ENCODE data around the gene ATP8B2.
"Not testable (repeated sequence)": the region's sequence is repeated elsewhere in the genome, so short reads cannot be mapped to it uniquely, and the experiment has no call there.

Gene ATP8B2

DNA sequence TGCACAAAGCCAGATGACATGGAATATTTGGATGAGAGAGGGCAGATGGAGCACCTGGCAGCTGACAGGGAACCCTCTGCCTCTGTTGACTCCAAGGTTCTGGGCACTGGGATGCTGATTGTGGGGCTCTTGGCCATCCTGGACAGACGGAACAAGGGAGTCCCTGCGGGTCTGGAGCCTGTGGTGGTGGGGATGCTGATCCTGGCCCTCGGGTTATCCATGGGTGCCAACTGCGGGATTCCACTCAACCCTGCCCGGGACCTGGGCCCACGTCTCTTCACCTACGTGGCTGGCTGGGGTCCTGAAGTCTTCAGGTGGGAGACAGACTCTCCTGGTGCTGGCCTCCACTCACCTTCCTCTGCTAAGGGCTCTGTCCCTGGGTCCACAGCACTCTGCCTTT lies 1.8 kb upstream of the ATP8B2 start:
- DNase-seq (ENCODE audit: low spot score): no peak

DNA sequence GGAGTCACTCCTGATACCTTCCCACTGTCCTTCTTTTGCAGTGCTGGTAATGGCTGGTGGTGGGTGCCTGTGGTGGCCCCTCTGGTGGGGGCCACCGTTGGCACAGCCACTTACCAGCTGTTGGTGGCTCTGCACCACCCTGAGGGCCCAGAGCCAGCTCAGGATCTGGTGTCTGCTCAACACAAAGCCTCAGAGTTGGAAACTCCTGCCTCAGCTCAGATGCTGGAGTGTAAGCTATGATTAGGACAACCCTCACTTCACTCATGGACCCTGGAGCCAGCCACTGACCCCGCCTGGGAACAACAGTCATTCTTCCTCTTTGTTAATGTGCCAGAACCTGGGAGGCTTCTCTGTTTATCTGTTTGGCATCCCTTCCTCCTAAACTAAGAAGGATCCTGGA lies 1.1 kb upstream of the ATP8B2 start:
- DNase-seq (ENCODE audit: low spot score): no peak

DNA sequence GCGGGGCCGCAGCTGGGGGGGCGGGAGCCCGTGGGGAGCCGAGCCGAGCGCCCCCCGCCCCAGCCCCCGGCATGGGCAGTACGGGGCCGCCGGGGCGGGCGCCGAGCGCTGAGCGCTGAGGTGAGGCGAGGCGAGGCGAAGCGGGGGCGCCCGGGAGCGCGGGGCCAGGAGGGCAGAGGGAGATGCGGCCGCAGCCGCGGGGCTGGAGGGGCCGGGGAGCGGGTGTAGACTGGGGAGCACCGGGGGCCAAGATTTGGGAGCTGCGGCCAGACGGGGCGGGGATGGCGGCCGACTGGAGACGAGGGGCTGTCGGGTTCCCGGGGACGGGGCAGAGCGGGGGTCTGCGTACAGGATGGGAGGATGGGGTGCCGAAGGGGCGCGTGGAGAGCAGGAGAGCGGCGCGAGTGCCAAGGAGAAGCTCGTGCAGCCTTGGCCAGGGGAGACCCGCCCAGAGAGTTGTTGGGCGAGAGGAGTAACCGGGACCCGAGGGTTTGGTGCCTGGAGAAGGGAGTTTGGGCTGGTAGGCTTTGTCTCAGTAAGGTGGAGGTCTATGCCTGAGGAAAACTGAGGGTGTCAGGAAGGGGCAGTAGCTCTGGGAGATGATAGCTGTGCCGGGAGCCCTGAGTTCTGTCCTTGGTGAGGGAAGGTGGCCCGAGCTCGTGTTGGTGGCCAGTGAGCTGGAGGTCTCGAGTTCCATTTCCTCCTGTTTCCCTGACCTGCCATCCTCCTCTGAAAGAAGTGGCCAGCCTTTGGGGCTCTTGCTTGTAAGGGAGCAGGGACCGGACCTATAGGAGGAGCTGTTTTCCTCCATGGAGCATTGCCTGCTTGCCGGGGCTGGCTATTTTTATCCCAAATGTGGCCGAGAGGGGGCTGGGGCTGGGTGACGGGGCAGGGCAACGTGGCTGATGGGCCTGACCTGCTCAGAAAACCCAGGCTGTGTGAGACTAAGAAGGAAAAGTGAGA lies 539 bp downstream of the ATP8B2 start:
- peak; percentile 92 for DNase-seq (ENCODE audit: low spot score)

DNA sequence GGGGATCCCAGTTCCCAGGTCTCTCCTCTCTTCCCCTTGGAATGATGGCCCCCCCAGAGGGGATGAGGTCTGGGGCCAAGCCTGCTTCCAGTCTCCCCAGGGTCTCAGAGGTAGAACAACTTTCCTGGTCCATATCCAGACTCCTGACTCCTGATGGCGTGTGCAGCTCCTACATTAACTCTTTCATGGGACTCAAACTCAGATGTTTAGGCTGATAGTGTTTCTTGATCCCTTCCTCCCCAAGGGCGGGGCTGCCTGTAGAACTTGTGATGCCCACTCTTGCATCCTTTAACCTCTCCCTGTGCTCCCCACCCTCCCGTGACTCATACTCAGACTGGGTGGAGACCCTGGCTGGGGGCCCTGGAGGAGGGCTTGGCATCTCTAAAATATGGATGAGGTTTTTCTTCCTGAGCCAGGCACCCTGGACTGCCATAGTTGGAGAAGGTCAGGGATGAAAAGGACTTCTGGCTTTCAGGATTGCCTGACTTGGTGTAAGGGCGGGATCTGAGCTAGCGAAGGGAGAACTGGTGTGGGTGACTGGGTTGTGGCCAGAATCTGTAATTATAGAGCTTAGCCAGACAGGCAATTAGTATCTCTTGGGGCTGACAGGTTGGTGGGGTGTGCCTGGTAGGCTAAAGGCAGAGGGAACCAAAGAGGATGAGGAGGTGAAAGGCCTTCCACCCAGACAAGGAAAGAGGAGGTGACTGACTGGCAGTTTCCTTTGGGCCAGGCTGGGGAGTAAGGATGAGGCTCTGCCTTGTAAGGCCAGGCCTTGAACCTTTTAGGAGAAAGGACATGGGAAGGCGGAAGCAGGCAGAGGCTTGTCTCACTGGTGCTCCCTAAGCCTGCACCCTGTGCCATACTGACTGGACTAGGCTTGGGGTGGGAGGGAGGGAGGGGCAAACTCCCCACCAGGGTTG lies 1.5 kb downstream of the ATP8B2 start:
- peak; percentile 54 for DNase-seq (ENCODE audit: low spot score)

DNA sequence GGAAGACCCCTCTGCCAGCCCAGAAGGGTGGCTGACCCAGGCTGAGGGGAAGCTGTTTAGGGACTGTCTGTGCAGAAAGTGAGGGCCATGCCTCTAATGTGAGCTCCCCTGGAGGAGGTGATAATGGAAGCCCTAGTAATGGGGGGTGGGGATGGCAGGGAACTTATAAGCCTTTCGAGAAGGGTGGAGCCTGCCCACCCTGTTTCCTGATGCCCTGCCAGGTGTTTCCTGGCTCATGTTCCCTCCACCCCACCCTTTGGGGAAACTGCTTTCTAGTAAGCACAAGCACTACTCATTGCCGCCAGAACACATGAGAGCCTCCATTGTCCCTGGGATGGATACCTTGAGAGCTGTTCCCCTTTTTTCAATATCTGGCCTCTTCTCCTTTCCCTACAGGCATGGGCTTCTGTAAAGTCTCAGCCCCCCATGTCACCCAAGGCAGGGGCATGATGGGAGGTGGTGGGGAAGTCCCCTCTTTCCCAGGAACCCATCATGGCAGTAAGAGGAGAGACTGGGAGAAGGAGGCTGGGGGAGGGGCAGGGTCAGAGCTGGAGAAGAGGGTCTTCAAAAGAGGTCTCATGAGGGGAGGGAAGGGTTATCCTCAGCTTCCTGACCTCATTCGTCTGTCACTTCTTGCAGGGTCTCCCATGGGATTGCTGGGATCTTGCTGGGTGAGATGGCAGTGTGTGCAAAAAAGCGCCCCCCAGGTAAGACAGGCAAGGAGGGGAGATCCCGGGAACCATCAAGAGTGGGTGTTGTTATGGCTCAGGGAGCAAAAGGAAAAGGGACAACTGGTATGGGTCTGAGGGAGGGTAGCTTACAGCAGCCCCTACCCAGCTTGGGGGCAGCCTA lies 2.4 kb downstream of the ATP8B2 start:
- DNase-seq (ENCODE audit: low spot score): no peak

DNA sequence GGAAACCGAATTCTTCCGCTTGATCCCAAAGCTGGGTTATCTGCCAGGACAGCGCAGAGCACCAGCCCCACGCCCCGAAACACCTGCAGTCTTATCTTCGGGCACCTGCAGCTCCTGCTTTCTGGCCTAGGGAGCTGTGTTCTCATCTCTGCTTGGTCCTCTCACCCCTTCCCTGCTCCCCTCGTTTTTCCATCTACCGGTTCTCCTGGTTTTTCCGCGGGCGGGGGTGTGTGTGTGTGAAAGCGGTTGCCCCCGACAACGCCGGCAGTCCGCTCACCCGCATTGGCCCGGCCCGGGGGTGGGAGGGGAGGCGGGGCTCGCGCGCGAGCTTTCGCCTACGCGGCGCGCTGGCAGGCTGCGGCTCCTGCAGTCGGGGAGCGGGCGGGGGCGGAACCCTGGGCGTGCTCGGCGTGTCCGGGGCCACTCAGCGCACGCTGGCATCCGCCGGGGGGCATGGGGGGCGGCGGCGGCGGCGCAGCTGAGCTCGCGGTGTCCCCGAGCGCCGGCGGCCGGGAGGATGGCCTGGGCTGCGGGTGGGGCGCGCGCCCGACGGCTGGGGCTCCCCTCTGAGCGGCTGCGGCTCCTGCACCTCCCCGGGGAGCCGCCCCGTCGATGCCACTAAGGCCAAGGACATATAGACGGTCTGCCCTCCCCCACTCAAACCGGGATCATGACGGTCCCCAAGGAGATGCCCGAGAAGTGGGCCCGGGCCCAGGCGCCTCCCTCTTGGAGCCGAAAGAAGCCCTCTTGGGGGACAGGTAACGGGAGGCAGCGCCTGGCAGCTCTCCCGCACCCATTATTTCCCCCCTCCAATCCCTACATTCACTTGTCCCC lies 3.2 kb downstream of the ATP8B2 start:
- DNase-seq (ENCODE audit: low spot score): peak; percentile 41

DNA sequence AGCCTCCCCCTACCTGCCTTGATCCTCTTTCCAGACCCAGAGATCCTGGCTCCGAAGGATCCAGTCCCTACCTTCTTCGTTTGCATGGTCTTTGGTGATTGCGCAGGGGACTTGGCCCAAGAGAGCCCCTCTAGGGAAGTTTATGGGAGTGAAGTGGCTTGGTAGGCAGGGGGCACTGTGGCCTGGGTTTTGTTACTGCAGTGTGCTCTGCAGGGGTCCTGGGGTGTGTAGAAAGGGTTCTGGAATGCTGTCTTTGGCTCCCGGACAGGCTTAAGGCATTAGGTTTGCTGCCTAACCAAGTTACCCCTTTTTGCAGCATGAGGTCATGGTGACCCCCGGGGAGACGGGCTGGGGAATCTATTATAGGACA lies 3.8 kb downstream of the ATP8B2 start:
- no peak for DNase-seq (ENCODE audit: low spot score)

DNA sequence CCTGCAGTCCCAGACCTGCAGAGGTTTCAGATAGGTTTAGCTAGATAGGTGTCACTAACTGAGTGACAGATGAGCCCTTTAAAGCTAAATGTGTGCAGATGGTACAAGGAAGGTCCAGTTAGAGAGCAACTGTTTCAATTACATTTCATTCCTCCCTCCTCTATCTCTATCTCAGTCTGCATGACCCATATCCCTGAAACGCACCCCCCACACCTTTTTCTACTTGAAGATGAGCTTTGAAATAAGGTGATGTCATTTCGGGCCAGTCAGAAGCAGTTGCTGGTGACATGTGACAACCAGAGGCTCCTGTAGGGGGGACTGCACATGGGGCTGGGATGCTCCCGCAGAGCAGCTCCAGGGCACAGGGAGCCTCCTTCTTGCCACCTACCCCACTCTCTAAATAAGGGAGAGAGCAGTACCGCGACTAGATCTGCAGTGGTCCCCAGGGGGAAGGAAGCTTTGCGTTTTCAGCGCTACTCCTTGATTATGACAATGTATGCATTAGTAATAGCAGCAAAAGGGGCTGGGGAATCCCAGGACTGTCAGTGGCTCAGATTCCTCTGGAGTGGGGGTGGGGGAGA lies 4.3 kb downstream of the ATP8B2 start:
- DNase-seq (ENCODE audit: low spot score): no peak

DNA sequence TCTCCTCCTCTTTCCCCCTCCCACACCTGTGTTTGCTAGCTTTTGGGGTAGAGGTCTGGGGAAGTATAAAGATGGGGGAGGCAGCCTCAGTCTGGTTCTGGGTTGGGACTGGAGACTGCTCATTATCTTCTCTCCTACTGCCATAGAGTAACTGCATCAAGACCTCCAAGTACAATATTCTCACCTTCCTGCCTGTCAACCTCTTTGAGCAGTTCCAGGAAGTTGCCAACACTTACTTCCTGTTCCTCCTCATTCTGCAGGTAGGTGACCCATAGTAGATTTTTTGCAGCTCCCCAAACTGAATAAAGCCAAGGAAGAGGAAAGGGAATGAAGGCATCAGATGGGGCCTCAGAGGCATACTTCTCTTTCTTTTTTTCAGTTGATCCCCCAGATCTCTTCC lies 5.3 kb downstream of the ATP8B2 start:
- no peak for DNase-seq (ENCODE audit: low spot score)

DNA sequence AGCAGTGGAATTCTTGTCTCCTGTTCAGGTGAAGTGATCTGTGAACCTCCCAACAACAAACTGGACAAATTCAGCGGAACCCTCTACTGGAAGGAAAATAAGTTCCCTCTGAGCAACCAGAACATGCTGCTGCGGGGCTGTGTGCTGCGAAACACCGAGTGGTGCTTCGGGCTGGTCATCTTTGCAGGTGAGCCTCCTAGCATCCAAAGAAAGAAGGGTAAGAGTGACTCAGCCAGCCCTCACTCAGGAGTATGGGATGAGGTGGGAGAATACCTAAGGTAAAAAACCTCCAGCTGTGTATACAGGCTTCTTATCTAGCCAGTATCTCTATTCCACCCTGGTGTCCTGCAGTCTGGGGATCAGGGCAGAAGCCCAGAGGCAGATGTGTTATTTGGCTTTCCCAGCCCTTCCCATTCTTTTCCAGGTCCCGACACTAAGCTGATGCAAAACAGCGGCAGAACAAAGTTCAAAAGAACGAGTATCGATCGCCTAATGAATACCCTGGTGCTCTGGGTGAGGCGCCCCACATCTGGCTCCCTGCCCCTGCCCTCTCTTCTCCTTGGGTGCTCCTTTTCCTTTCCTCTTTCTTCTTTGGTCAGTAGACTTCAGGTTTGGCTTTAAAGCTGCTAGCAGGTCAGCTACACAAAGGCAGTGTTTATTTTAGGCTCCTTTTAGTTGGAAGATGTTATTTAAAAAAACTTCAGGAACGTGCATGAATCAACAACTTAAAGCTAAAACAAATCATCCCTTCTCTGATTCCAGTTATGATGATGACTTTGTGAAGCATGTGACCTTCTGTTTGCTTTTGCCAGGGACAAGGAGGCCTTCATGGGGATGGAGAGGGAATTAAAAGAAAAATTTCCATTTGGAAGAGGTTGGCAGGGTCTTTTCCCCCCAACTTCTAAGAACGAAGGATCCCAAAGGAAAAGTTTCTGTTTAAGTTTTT lies 9.0 kb downstream of the ATP8B2 start:
- DNase-seq (ENCODE audit: low spot score): peak; percentile 79

DNA sequence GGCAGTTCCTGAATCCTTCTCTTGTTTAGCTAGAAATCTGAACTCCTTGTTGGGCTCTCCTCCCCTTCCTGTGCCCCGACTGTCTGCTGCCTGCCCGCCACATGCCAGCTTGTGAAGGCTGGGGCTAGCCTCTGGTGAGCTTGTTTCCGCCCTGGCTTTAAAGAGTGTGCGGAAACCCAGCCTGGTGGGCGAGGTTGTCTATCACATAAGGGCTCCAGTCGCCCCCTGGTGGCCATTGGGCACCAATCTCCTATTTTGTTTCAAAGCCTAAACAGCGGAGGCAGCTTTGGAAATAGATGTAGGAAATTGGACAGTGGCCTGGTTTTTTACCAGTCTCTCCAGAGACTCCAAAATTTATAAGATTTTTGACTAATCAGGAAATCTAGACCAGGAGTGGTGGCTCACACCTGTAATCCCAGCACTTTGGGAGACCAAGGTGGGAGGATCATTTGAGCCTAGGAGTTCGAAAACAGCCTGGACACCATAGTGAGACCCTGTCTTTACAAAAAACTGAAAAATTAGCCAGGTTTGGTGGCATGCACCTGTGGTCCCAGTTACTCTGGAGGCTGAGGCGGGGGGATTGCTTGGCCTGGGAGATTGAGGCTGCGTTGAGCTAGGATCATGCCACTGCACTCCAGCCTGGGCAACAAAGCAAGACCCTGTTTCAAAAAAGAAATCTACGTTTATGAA lies 9.8 kb downstream of the ATP8B2 start:
- peak; percentile 97 for DNase-seq (ENCODE audit: low spot score)

DNA sequence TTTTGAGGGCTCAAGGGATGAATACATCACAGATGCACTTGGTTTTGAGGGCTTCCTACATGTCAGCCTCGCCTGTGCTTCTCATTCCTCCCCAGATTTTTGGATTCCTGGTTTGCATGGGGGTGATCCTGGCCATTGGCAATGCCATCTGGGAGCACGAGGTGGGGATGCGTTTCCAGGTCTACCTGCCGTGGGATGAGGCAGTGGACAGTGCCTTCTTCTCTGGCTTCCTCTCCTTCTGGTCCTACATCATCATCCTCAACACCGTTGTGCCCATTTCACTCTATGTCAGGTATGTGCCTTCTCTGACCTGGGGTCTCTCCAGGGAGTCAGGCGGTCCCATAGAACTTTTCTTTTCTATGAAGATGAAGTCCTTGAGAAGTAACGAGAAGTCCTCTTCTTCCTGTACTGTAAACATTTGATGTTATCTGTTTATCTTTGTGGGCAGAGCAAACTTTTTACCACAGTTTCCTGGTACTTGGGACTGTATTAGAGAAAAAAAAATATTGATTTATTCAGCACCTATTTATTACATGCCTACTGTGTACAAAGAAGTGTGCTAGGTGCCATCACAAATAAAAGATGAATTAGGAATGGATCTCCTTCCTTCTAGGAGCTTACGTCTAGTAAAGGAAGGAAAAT lies 12.0 kb downstream of the ATP8B2 start:
- DNase-seq (ENCODE audit: low spot score): no peak

DNA sequence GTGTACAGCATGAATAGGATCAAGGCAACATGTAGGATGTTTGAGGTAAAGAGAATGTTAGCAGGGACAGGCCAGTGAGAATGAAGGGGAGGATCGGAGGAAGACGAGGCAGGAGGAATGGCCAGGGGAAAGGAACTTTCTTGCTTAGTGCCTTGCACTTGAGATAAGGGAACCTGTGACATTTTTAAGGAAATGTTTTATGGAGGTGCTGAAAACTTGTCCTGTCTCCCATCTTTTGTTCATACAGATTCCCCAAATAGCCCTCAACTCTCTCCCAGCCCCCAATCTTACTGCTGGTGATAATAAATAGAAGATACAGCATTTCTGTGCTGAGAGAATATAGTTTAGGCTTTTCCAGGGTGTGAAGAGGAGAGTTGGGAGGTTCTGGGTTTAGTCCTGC lies 13.6 kb downstream of the ATP8B2 start:
- no peak for DNase-seq (ENCODE audit: low spot score)

DNA sequence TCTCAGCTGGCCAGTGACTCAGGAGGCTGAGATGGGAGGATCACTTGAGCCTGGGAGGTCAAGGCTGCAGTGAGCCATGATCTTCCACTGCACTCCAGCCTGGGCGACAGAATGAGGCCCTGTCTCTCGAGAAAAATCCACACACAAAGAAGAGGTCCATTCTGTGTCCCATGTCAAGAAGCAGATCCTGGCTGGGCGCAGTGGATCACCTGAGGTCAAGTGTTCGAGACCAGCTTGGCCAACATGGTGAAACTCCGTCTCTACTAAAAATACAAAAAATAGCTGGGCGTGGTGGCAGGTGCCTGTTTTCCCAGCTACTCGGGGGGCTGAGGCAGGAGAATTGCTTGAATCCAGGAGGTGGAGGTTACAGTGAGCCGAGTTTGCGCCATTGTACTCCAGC lies 16.0 kb downstream of the ATP8B2 start:
- not testable (repeated sequence) for DNase-seq (ENCODE audit: low spot score)

DNA sequence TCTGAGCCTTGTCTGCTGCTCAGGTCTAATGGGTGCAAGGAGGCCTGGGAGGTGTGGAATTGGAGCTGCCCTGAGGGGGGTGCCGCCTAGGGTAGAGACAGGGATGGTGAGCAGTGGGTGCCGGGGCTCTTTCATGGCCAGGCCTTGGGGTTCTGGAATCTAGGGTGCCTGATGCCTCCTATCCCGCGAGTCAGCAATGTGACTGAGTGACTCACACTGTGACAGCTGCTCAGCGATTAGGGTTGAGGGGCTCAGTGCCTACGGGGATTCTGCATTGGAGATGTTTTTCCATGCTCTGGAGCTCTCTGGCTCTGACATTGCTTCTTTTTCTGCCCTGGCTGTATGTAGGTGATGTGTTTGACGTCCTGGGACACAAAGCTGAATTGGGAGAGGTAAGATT lies 16.8 kb downstream of the ATP8B2 start:
- no peak for DNase-seq (ENCODE audit: low spot score)

DNA sequence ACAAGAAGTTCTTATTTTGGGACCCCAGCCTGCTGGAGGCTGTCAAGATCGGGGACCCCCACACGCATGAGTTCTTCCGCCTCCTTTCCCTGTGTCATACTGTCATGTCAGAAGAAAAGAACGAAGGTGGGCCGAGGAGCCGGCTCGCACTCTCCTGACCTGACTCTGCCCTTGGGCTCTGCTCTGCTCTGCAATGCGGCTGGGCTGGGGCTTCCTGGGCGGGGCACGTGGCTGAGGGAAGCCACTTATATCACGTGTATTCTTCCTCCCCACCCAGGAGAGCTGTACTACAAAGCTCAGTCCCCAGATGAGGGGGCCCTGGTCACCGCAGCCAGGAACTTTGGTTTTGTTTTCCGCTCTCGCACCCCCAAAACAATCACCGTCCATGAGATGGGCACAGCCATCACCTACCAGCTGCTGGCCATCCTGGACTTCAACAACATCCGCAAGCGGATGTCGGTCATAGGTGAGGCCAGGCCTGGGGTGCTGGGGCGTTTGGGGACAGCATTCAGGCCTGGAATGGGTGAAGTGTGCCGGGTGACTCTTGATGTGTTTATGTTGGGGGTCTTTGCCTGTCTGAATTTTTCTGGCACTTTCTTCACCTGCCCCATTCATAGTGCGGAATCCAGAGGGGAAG lies 17.6 kb downstream of the ATP8B2 start:
- no peak for DNase-seq (ENCODE audit: low spot score)

DNA sequence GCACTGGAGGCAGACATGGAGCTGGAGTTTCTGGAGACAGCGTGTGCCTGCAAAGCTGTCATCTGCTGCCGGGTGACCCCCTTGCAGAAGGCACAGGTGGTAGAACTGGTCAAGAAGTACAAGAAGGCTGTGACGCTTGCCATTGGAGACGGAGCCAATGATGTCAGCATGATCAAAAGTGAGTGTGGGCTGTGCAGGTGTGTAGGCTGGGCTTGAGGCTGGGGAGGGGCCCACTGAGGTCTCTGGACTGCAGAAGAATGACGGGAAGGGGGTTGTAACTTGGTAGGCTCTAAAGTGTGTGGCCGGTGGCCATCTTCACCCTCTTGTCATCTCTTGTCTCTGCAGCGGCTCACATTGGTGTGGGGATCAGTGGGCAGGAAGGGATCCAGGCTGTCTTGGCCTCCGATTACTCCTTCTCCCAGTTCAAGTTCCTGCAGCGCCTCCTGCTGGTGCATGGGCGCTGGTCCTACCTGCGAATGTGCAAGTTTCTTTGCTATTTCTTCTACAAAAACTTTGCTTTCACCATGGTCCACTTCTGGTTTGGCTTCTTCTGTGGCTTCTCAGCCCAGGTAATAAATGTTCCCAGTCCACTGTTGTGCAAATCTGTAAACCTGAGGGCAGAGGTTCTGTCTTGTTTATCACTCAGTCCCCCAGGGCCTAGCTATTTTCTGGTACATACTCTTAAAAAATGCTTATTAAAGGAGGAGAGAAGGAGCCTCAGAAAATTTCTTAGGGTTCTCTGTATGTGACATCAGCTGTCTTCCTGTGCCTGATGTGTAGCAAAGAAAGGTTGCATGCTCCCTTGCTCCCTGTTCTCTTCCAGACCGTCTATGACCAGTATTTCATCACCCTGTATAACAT lies 19.9 kb downstream of the ATP8B2 start:
- DNase-seq (ENCODE audit: low spot score): peak; percentile 36
